Testis (tissue), 3 donors: ENCODE data around the gene CHIA. TPM values are rescaled to one million over a fixed set of nuclear protein-coding genes. Genes with fewer than 3 reads are reported as not detected.

Source experiments
- DNase-seq: peaks from one replicate; pipeline ENCODE4 v3.0.0-alpha.2; 2019
- H3K27ac ChIP-seq, 2 donors: fragments of 200-600 bp; sonication (generic); one replicate each; pipeline ENCODE4 v1.5.1; 2019
- H3K27me3 ChIP-seq: fragments of 200-600 bp; sonication (generic); one replicate; pipeline ENCODE4 v1.5.1; 2019
- H3K36me3 ChIP-seq: fragments of 200-600 bp; sonication (generic); one replicate; pipeline ENCODE4 v1.5.1; 2017; ENCODE audit warnings: low read depth; ENCODE audit errors: missing control alignments
- H3K4me1 ChIP-seq: fragments of 200-600 bp; sonication (generic); one replicate; pipeline ENCODE4 v1.5.1; 2019
- H3K4me3 ChIP-seq, 2 donors: fragments of 200-600 bp; sonication (generic); one replicate each; pipeline ENCODE4 v1.5.1; 2017 to 2019
- H3K9me3 ChIP-seq: fragments of 200-600 bp; sonication (generic); one replicate; pipeline ENCODE4 v1.5.1; 2017
- CTCF ChIP-seq, 3 experiments: fragments of 450-650 bp in 2 of 3; fragments of 200-600 bp in 1 of 3; sonication (generic) in 1 of 3; IDR thresholded peaks; one replicate each; pipeline ENCODE4 v1.5.1; 2016 to 2019; ENCODE audit warnings: antibody characterized with exemption in 3 of 3, mild to moderate bottlenecking in 2 of 3, moderate library complexity in 1 of 3
- POLR2A ChIP-seq: fragments of 450-650 bp; IDR thresholded peaks from one replicate; pipeline ENCODE4 v1.6.1; 2017; ENCODE audit warnings: antibody characterized with exemption, mild to moderate bottlenecking, moderate library complexity
- whole genome bisulfite sequencing, 2 donors: methylation state at CpG; one replicate each; pipeline ENCODE4 v1.1.5; 2018; 5-methylcytosine and 5-hydroxymethylcytosine counted together
- intact Hi-C: fragments of 100-400 bp; cut with DNase I; formaldehyde crosslinking; loops from one replicate; pipeline ENCODE4 v1.15.1; 2023; ENCODE audit warnings: low total_unique reads
- polyA plus RNA-seq: library from polyadenylated mRNA; stranded (reverse); fragments of 350-450 nt; fragmentation: Illumina TruSeq; extraction: RNeasy Lipid Tissue Mini Kit (QIAGEN cat#74804); gene quantifications from one replicate; pipeline ENCODE4 v1.2.3, GENCODE V29; 2014; ENCODE audit warnings: low read depth, low replicate concordance; ENCODE audit not compliant: insufficient read depth
- total RNA-seq, 2 donors: library from RNA; depleted of rRNA; stranded (reverse); fragments of >200 nt; gene quantifications; one replicate each; pipeline ENCODE4 v1.2.3, GENCODE V29; 2016

Gene CHIA
- total and polyA plus RNA-seq, 3 donors from 2014 or later: 0.31 to 0.70 TPM; not detected in 1

- DNase-seq: peak; percentile 93
- Histone ChIP-seq H3K36me3 (no peaks in the 10 kb centered on the region), H3K27me3 (no peaks in the 10 kb centered on the region), H3K9me3 (no peaks in the 10 kb centered on the region), H3K4me3 (peak overlapping the region; percentile 57 to 70), H3K4me1 (no peaks in the 10 kb centered on the region), H3K27ac (peak overlapping the region; percentile 43 to 60)
- 1 to 2% methylated on average over 44 of the region's 45 CpGs for WGBS, 2 donors
- intact Hi-C loops: no loop called here
- no peak for TF ChIP-seq POLR2A
- no peak for TF ChIP-seq CTCF (IDR thresholded peaks at IDR 0.05)
Measured at GRCh38 chr1:111346089-111346885, 55.6 kb downstream of the CHIA start.

GRCh38 chr1:111347026-111347425 lies 56.4 kb downstream of the CHIA start:
- H3K4me3 ChIP-seq: peak overlapping the region in 1 of 2 donors; percentile 70
- intact Hi-C loops: no loop called here
- H3K36me3 ChIP-seq: no peaks in the 10 kb centered on the region
- H3K4me1 ChIP-seq: no peaks in the 10 kb centered on the region
- no peaks in the 10 kb centered on the region for H3K27me3 ChIP-seq
- WGBS, 2 donors: 18 to 42% methylated on average over 6 of the region's 6 CpGs
- no peak for TF ChIP-seq CTCF (IDR thresholded peaks at IDR 0.05)
- TF ChIP-seq POLR2A: no peak
- no peaks in the 10 kb centered on the region for H3K9me3 ChIP-seq
- no peak overlapping the region for H3K27ac ChIP-seq
- DNase-seq: no peak

GRCh38 chr1:111351700-111352099 lies 61.0 kb downstream of the CHIA start:
- Histone ChIP-seq H3K4me3 (no peak overlapping the region), H3K27me3 (no peaks in the 10 kb centered on the region), H3K9me3 (no peaks in the 10 kb centered on the region), H3K36me3 (no peaks in the 10 kb centered on the region), H3K27ac (no peak overlapping the region), H3K4me1 (no peaks in the 10 kb centered on the region)
- intact Hi-C loops: no loop called here
- no peak for DNase-seq
- no peak for TF ChIP-seq POLR2A
- TF ChIP-seq CTCF (IDR thresholded peaks at IDR 0.05): no peak

GRCh38 chr1:111354584-111354983 lies 63.9 kb downstream of the CHIA start:
- Histone ChIP-seq H3K9me3 (no peaks in the 10 kb centered on the region), H3K36me3 (no peaks in the 10 kb centered on the region), H3K27ac (no peak overlapping the region), H3K4me1 (no peaks in the 10 kb centered on the region), H3K4me3 (no peak overlapping the region), H3K27me3 (no peaks in the 10 kb centered on the region)
- intact Hi-C loops: no loop called here
- DNase-seq: no peak
- TF ChIP-seq CTCF (IDR thresholded peaks at IDR 0.05): no peak
- no peak for TF ChIP-seq POLR2A

GRCh38 chr1:111358964-111359363 lies 68.3 kb downstream of the CHIA start:
- Histone ChIP-seq H3K4me3 (no peak overlapping the region), H3K9me3 (no peaks in the 10 kb centered on the region), H3K4me1 (peaks cover 3% of the 10 kb centered on the region), H3K36me3 (no peaks in the 10 kb centered on the region), H3K27me3 (no peaks in the 10 kb centered on the region), H3K27ac (no peak overlapping the region)
- WGBS, 2 donors: 91 to 97% methylated on average over 2 of the region's 2 CpGs
- TF ChIP-seq POLR2A (no peak), CTCF (IDR thresholded peaks at IDR 0.05) (no peak)
- DNase-seq: no peak
- intact Hi-C loops: no loop called here
